HL-60 (cell line): ENCODE data around the gene CACFD1.

Source experiments
- DNase-seq, 2 experiments: peaks; one replicate each; pipeline ENCODE4 v3.0.0-alpha.2; 2010 to 2020; ENCODE audit warnings: low read depth in 1 of 2, low spot score in 1 of 2
- H3K27ac ChIP-seq: fragments of 250-450 bp; sonication (Bioruptor Pico); replicated peaks from 2 replicates; pipeline ENCODE4 v1.5.1; 2020; ENCODE audit warnings: mild to moderate bottlenecking, moderate library complexity
- H3K27me3 ChIP-seq: fragments of 250-450 bp; sonication (Bioruptor Pico); 2 replicates; pipeline ENCODE4 v1.5.1; 2021; ENCODE audit warnings: mild to moderate bottlenecking, moderate library complexity; ENCODE audit not compliant: insufficient read depth, poor library complexity, severe bottlenecking
- H3K4me3 ChIP-seq: replicated peaks from 2 replicates; pipeline ENCODE4 v1.5.1; 2011; ENCODE audit warnings: mild to moderate bottlenecking, control low read depth, low read length; ENCODE audit not compliant: insufficient read depth
- CTCF ChIP-seq: IDR thresholded peaks from one replicate; pipeline ENCODE4 v1.5.1; 2011; ENCODE audit warnings: low read length, control low read depth, inconsistent platforms; ENCODE audit not compliant: insufficient read depth
- GABPA ChIP-seq: IDR thresholded peaks from 2 replicates; pipeline ENCODE4 v1.6.1; 2012; ENCODE audit warnings: low read depth
- POLR2AphosphoS5 ChIP-seq: IDR thresholded peaks from 2 replicates; pipeline ENCODE4 v1.6.1; 2012; ENCODE audit warnings: low read depth
- REST ChIP-seq: IDR thresholded peaks from 2 replicates; pipeline ENCODE4 v1.6.1; 2012; ENCODE audit warnings: low read depth; ENCODE audit not compliant: insufficient replicate concordance
- SPI1 ChIP-seq: IDR thresholded peaks from 2 replicates; pipeline ENCODE4 v1.6.1; 2012; ENCODE audit warnings: low read depth, mild to moderate bottlenecking, borderline replicate concordance

The CACFD1 gene

DNA sequence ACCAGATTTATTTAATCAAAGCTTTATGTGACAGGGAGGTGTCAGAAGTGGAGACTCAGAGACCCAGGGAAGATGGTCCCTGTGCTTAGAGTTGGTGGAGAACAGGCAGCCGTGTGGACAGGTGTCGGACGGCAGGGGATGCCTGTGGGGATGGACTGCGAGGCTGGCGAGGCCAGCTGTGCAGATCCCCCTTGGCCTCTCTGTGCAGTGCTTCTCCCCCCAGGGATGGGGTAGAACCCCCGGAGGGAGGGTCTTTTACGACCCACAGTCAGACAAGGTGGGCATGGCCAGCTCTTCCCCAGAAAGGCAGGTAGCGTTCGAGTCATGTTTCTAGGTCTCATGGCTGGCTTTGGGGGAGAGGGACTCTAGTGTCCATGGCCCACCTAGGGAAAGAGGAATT is 23.8 kb downstream of the CACFD1 start:
- peaks cover 12% of the 10 kb centered on the region for H3K27me3 ChIP-seq
- H3K4me3 ChIP-seq: no peak overlapping the region
- no peak overlapping the region for H3K27ac ChIP-seq
- DNase-seq: no peak
- no peak for TF ChIP-seq POLR2AphosphoS5
- TF ChIP-seq SPI1: no peak
- TF ChIP-seq REST: no peak
- TF ChIP-seq CTCF: no peak
- TF ChIP-seq GABPA: no peak

- no peak overlapping the region for H3K27ac ChIP-seq
- no peak overlapping the region for H3K4me3 ChIP-seq
- H3K27me3 ChIP-seq: peaks cover 4% of the 10 kb centered on the region
- no peak for DNase-seq
- no peak for TF ChIP-seq CTCF
- TF ChIP-seq SPI1: no peak
- no peak for TF ChIP-seq GABPA
- TF ChIP-seq REST: no peak
- no peak for TF ChIP-seq POLR2AphosphoS5
Measured at GRCh38 chr9:133484671-133485437, 25.1 kb downstream of the CACFD1 start.

DNA sequence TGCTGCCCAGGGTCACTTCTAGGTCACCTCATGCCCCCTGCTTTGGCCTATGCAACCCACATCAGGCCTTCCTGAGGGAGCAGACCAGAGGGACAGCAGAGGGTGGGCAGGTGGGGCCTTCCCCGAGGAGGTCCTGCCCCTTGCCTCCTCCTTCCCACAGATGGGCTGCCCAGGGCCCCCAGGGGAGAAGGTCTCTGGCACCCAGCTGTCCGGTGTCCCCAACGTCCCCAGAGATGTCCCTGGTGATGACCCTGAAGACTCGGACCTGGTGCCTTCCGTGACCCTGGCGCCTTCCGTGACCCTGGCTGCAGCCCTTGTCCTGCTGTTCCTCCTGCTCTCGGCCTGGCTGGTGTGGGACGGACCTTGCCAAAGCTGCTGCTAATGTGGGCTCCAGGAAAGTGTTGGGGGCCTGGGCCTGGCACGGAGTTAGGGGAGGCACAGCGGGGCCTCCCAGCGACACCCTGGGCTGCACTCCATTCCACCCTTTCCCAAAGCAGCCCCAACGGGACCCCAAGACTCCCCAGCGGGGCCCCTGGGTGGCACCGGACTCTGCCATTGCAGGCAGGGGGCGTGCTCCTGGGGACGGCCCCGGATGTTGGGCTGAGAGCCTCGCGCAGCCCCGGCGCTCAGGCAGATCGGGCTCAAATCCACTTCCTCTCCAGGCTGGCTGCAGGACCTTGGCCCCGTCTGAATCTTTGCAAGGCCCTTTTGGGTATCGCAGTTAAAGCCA is 25.9 kb downstream of the CACFD1 start:
- Histone ChIP-seq H3K4me3 (no peak overlapping the region), H3K27ac (no peak overlapping the region), H3K27me3 (no peaks in the 10 kb centered on the region)
- DNase-seq: peak; percentile 40 to 47
- TF ChIP-seq GABPA: no peak
- peak; percentile 71 for TF ChIP-seq SPI1

GRCh38 chr9:133487331-133487725 is 27.6 kb downstream of the CACFD1 start:
- Histone ChIP-seq H3K27me3 (no peaks in the 10 kb centered on the region), H3K4me3 (no peak overlapping the region), H3K27ac (no peak overlapping the region)
- no peak for TF ChIP-seq REST
- TF ChIP-seq GABPA: no peak
- TF ChIP-seq POLR2AphosphoS5: no peak
- no peak for TF ChIP-seq CTCF
- no peak for DNase-seq
